GM19023 (cell line): ENCODE results near the gene SLC28A3.

Experiments used
- ATAC-seq: cut with Tn5 transposase; IDR thresholded peaks from one replicate; pipeline ENCODE4 v1.9.1; 2021; ENCODE audit warnings: mild to moderate bottlenecking, moderate library complexity; ENCODE audit not compliant: unreplicated experiment

SLC28A3 gene

DNA sequence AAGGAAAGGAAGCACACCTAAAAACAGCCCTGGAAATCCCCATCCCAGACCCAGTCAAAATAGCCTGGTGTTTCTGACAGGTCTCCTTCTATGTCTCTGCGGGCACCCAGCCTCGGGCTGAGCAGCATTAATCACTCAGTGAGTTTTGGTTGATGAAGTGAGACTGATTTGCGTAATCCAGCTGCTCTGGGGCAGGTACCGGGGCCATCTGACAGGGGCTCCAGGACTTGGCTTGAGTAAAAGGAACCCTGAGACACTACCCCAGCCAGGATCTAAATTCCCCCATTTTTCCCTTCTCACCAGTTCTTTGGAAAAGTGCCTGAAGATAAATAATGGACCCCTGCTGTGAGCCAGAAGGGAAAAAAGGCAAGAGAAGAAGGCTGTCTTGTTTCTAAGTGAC lies 596 bp downstream of the SLC28A3 start:
- ATAC-seq = no peak

DNA sequence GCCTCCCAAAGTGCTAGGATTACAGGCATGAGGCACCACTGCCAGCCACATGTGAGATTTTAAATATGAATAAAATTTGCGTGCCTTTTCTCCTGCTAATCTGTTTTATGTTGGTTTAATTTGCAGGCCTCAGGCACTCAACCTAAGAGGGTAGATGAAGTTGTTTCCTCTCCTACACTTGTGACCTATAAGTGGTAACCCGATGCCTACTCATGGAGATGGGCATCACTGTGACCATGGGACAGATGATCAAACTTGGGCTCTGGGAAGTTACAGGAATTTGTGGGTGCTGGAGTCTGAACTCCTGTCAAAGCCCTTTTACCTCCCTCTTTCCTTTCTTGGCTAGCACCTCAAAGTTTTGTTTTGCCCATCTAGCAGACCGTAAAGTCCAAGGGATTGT lies 1.1 kb downstream of the SLC28A3 start:
- no peak for ATAC-seq

DNA sequence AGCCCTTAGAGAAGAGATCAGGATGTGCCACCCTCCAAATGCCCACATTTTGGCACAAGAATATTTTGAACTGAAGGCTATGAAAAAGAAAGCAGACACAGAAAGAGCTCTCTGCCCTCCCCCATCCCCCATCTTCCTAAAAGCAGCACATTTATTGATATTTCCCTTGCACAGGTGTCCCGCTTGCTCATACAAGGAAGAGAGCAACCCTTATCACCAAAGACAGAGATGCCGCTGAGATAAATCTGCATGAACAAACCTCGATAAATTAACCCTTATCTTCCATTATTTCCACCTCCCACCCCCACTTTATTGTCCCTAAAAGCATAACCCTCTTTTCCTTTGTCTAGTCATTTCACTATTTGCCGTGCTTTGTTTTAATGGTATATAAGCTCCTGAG lies 1.8 kb downstream of the SLC28A3 start:
- ATAC-seq = no peak

DNA sequence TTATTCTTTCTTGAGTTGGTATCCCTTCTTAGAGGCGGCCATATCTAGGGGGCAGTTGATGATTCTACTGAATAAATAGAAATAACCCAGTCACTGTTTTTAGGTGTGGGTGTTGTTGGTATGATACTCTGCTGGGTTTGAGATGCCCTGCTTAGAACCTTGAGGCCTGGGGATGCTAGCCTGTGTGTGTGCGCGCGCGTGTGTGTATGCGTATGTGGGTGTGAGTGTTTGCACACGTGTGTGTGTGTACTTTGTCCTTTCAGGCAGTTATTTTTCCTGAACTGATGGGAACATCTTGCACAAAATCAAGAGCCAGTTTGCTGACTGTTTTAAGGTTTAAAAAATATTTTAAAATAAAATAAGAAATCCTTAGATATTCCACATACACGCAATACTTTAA lies 3.3 kb downstream of the SLC28A3 start:
- no peak for ATAC-seq

DNA sequence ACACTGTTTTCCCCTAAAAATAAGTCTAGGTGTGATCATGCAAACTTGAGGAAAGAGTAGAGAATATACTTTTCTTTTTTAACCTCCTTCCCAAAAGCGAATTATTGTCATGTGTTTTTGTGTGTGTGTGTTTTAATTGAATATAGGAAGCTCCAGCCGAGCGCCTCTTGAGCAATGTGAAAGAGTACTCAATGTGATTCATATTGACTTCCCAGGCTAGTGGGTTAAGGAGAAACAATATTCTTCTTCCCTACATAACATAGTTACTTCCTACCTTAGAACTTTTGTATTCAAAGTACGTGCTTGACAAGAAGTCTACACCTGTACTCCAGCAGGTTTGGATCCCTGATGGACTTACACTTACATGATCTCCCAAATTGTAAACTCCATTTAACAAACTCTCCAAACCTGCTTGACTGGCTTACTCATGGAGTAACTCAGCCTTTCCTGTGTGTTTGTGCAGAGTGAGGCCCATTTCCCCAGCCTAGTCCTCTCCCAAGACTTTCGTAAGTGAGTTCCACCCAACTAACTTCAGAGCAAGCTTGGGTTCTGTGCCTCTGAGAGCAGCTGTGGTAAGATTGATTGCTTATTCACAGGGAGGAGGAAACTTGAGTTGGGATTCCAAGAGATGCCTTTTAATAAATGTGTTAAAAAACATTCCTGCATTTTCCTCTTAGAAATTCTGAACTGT lies 9.3 kb downstream of the SLC28A3 start:
- ATAC-seq = no peak

DNA sequence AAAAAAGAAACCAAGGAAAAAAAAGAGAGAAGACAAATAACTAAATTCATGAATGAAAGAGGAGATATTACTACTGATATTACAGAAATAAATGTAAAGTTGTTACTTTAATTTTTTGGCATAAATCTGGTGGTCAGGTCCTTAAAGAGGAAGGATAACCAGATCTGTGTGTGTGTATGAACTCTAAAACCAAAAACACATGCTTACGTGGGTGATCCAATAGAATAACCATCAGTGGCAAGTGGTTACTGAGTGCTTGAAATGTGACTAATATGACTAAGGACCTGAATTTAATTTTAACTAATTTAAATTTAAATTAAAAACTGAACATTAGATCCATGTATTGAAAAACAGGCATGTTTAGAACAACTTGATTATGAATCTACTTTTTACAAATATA lies 10.3 kb downstream of the SLC28A3 start:
- no peak for ATAC-seq

DNA sequence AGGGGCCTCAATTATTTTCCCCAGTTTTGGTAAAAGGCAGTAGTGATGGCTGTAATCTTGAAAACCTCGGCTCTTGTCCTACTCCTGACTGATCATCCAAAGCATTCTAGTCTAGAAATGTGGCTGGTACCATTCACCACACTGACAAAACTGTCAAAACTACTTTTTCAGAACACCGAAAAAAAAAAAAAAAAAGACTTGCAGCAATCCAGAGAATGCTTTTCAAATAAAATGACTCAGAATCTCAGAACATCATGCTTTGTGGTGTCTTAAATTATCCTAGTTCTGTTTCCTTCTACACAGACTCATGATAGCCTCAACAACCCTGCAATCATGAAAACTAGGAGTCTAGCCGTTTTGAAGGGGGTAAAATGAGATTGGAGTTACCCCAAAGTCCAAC lies 13.4 kb downstream of the SLC28A3 start:
- no peak for ATAC-seq

DNA sequence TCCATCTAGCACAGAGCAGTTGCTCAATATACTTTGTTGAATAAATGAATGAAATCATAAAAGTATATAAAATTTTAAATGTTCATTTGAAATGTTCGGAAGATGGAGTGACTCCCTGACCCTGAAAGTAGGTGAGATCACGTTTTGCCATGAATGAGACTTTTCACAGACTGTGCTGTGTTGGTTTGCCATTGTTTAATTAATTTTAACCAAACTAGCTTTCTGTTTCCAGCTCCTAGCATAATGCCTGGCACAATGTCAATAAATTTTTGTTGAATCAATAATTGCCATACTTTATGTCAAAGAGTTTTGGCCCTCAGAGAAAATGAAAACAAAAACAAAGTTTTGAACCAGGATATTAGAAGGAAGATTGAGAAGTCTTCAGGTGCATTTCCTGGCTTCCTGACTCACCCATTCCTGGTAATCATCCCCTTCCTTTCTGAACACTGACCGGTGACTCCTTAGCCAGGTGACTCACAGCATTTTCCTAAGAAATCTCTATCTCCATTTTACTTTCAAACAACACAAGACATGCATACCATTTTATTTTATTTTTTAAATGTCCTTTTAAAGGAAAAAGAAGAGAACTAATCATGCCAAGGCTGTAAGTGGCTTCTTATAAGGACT lies 15.1 kb downstream of the SLC28A3 start:
- ATAC-seq = no peak

DNA sequence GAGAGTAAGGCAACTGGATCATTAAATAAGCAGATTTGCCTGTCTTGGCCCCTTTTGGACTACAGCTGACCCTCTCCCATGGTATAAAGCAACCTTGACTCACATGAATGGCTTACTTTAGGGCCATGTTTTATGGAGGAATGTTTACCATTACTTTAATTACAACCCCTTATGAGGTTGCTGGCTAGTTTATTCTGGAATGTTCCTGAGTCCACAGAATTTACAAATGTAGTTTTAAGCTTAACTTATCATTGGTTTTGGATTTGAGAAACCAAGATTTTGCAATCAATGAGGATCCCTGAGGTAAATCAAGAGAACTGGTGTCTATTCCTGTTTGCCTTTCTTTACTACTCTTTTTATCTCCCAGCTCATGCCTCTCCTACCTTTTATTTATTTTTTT lies 15.7 kb downstream of the SLC28A3 start:
- ATAC-seq = no peak

DNA sequence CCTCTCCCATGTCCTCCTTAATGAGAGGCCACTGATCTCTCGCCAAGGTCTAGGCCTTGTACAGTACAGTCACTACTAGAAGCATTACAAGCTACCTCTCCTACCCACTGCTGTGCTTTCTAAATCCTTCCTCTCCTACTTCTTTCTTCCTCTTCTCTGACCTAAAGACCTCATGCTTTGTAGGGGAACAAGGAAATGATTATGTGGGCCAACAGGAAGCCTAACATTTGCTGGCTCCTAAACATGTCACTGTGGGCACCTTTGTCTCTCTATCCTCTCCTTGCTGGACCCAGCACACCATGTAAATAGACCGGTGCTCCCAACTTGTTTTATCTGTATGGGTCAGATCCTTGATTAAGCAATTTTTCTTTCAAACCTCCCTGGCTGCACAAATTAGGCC lies 16.7 kb downstream of the SLC28A3 start:
- ATAC-seq = no peak

DNA sequence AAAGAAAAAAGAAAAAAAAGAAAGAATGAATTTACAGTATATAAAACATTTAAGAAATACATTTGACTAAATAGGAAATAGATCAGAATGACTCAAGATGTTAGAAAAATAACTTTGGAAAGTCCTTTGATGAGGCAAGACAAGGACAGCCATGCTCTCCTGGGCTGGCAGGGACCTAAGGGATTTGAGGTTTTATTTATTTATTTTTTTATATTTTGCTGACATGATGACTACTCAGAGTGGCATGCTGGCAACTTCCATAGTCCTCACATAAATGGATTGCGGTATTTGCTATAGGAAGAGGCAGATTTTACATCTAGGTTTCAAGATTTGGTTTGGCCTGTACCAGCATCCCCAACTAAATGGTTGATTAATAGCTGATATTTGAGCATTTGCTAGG lies 17.7 kb downstream of the SLC28A3 start:
- ATAC-seq = no peak

DNA sequence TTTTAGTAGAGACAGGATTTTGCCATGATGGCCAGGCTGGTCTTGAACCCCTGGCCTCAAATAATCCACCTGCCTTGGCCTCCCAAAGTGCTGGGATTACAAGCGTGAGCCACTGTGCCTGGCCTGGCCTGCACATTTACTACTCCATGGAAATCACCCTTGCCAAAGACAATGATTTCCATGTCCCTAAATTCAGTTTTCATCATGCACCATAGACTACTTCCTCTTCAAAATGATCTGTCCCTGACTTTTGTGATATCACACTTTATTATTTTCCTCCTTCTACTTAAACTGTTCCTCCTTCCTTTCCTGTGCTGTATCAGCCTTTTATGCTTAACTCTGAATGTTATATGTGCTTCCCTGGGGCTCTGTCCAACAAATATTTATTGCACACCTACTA lies 20.3 kb downstream of the SLC28A3 start:
- ATAC-seq = no peak

DNA sequence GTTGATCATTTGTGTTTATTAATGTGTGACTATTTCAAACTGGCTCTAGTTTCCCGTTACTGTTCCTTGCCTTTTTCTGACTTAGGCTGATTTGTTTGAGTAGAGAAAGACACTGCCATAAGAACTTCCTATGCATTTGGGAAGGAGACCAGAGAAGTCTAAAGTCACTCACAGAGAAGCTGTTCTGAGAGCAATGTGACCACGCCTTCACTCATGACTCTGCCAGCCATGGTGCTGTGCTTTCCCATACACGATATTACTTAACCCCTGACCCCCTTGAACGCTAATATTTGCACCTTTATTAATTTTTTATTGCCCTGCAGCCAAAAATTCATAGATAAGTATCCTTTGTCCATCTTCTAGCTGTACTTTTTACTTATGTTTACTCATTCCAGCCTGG lies 20.9 kb downstream of the SLC28A3 start:
- no peak for ATAC-seq

DNA sequence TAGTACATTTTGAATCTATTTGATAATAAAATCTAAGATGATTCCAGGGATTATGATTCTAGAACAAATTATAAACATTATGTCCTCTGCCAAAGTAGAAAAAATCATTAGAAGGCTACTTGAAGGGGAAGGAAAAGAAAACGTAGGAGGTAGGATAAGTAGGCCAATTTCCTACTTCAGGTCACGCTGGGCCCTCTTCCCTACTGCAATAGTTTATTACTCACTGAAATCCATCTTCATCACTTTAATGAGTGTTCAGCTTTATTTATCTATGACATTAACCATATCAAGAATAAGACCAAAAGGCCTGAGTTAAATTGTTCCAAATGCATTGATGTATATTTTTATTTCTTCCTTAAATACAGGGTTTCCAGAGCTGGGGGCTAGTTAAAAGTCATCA lies 21.6 kb downstream of the SLC28A3 start:
- ATAC-seq = no peak

DNA sequence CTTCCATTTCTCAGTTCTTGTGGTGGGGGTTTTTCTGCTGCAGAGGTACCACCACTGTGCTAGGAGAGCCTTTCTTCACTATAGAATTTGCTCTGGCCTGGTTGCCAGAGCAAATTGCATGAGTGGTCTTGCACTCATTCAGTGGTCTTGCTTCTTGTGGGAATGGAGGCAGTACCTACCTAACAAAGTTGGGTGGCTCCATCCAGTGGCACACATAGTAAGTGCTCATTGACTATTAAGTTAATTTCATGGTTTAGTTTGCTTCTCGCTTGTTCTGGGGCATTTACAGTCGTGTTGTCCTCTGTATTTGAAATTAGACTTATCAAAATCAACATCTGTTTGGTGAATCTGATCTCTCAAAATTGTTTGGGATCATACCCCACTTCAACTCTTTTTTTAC lies 23.0 kb downstream of the SLC28A3 start:
- ATAC-seq = no peak

DNA sequence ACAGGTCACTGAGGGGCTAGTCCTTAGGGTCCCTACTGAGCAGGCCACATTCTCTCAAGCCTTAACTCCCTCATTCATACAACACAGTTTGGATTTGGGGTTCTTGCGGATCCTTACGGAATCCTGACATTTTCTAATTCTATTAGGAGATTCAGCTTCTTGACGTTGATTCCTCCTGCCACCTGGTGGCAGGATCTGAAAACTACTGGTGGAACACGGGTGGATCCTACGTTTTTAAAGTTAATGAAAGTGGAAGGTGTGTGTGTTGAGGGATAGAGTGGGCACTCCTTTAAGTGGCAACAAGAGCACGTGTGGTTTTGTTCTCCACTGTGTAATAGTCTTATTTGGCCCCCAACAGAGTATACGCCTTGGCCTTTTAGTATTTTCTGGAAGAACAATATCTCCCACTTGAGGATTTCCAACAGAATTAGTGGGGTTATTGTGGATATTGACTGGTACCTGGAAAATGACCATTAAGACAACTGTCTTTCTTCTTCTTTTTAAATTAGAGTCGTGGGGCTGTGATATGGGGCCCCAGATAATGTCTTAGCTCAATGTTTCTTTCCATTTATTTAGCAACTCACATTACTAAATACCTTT lies 25.2 kb downstream of the SLC28A3 start:
- no peak for ATAC-seq

DNA sequence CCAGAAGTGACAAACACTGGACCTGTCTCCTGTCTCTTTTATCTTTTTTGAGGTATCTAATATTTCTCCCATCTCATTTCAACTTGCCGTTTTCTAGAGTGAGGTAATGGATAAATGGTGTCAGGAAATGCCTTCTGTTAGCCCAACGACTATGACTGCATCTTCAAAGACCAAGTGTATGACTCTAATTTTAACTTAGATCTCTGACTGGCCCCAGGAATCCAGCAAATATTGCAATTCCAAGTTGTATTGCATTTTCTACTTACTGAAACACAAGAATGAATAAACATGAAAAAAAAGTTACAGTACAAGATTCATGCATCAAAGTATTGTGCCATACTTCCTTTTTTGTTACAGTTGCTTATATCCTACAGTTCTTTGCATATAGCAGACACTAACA lies 26.3 kb downstream of the SLC28A3 start:
- ATAC-seq = no peak

DNA sequence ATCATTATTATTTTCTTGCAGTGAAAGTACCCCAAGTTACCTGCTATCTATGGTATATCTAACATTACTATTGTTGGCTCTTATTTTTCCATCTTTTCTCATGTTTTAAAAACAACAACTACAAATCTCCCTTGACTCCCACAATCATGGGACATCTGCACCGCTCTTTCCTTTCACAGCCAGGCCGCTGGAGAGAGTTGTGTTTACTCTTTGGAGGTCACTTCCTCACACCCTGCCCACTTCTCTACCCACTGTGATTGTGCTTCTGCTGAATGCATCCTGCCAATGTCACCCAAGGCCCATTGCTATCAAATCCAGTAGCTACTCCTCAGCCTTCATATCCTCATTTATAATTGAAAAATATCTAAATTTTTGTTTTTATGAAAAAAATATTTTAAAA lies 29.7 kb downstream of the SLC28A3 start:
- no peak for ATAC-seq

DNA sequence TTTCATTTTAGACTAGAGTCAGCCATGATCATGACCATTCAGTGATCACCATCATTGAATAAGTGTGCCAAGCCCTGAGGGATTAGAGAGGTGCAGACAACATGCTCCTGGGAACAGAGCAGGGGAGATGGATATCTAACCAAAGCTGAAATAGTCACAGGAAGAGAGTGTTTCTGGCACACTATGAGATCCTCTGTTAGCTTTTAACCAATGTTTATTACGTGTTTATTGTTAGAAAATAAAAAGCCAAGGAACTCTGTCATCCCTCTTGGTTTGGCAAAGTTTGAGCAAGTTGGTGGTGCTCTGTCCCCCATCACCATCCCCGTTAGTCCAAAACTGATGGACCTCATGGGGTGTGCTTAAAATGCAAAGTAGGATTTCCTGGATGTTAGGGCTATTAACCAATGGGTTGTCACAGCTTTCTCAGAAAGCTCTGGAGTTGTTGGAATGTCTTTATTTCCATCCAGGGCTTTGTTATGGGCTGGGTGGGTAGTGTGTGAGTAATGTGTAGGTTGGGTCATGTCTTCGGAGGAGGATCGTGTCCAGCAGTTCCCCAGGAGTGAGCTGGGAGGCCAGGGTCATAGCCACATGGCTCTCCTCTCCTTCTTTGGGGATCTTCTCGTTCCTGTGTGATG lies 34.9 kb downstream of the SLC28A3 start:
- no peak for ATAC-seq

DNA sequence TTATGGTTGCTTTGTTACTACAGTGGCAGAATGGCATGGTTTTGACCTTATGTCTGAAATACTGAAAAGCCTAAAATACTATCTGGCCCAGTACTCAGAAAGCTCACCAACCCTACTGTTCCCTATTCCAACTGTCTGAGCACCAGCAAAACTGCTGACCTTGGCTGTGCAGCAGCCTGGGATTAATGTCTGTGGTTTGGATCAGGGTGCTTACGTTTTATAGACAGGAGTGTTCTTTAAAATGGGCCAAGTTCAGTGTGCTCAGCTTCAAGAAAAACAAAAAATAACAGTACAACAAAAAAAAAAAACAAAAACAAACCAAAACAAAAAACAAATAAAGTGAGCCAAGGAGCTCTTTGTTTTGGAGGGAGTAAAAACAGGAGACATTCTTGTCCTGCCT lies 36.4 kb downstream of the SLC28A3 start:
- no peak for ATAC-seq

DNA sequence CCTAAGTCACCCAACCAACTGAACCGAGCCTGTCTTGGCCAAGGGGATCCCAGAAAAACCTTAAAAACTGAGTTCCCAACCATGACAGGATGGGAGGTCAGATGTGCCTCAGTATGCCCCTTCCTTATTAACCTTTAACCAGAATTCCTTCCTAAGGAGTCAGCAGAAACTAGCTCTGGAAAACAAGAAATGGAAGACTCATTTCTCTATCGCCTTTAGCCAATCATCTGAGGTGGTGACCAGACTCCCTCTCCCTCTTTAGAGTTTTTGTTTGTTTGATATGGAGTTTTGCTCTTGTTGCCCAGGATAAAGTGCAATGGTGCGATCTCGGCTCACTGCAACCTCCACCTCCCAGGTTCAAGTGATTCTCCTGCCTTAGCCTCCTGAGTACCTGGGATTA lies 37.5 kb downstream of the SLC28A3 start:
- no peak for ATAC-seq

DNA sequence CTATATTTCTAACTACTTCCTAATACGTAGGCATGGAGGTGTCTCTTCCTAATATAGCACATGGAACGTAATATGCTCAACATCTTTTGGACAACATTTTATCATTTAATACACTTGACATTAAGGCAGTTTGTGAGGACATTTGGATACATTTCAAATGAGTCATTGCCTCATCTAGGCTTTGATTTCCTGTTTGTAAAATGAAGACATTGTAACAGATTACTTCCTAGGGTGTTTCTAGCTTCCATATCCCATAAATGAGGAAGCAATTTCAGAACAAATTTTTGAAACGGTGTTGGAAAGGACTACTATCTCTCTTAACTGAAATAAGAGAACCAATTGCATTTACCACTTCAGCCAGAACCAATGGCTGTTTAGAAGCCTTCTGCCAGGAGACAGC lies 38.7 kb downstream of the SLC28A3 start:
- ATAC-seq = no peak
